ENCODE measurements around the gene BBOX1.

The BBOX1 gene

GRCh38 chr11:27052668-27053067 is 12.1 kb downstream of the BBOX1 start:
- no peak for TF ChIP-seq CEBPB (IDR thresholded peaks at IDR 0.05)
- no peak for TF ChIP-seq TAF1 (IDR thresholded peaks at IDR 0.05; ENCODE audit: low read depth)
- no peak for TF ChIP-seq NFIC (IDR thresholded peaks at IDR 0.05)
- no peak for TF ChIP-seq FOXM1 (IDR thresholded peaks at IDR 0.05; ENCODE audit: borderline replicate concordance, low read depth)
- TF ChIP-seq EP300 (IDR thresholded peaks at IDR 0.05; ENCODE audit: borderline replicate concordance): no peak
- no peak for TF ChIP-seq REST (IDR thresholded peaks at IDR 0.05; ENCODE audit: low read depth)
- no peak for TF ChIP-seq MAX (IDR thresholded peaks at IDR 0.05)
- TF ChIP-seq USF1 (IDR thresholded peaks at IDR 0.05): no peak
- no peak for TF ChIP-seq RAD21 (IDR thresholded peaks at IDR 0.05; ENCODE audit: low read depth)

- TF ChIP-seq MAX (IDR thresholded peaks at IDR 0.05): no peak
- no peak for TF ChIP-seq REST (IDR thresholded peaks at IDR 0.05; ENCODE audit: low read depth)
- no peak for TF ChIP-seq ZBTB7A (IDR thresholded peaks at IDR 0.05; ENCODE audit: low read depth)
- TF ChIP-seq USF1 (IDR thresholded peaks at IDR 0.05): no peak
- no peak for TF ChIP-seq EP300 (IDR thresholded peaks at IDR 0.05; ENCODE audit: borderline replicate concordance)
- no peak for TF ChIP-seq EGR1 (IDR thresholded peaks at IDR 0.05)
- no peak for TF ChIP-seq TCF12 (IDR thresholded peaks at IDR 0.05; ENCODE audit: low read depth)
- TF ChIP-seq FOXM1 (IDR thresholded peaks at IDR 0.05; ENCODE audit: borderline replicate concordance, low read depth): no peak
- TF ChIP-seq TEAD4 (IDR thresholded peaks at IDR 0.05): no peak
- TF ChIP-seq YY1 (IDR thresholded peaks at IDR 0.05; ENCODE audit: low read depth): no peak
- no peak for TF ChIP-seq CEBPB (IDR thresholded peaks at IDR 0.05)
- TF ChIP-seq NFIC (IDR thresholded peaks at IDR 0.05): no peak
- TF ChIP-seq CREB1 (IDR thresholded peaks at IDR 0.05; ENCODE audit: low read depth): no peak
- TF ChIP-seq TAF1 (IDR thresholded peaks at IDR 0.05; ENCODE audit: low read depth): no peak
- no peak for TF ChIP-seq RAD21 (IDR thresholded peaks at IDR 0.05; ENCODE audit: low read depth)
Measured at GRCh38 chr11:27055065-27055682, 14.6 kb downstream of the BBOX1 start.

- TF ChIP-seq USF1 (IDR thresholded peaks at IDR 0.05) (no peak), MAX (IDR thresholded peaks at IDR 0.05) (no peak)
Measured at GRCh38 chr11:27057091-27057780, 16.6 kb downstream of the BBOX1 start.

GRCh38 chr11:27058456-27058855 is 17.8 kb downstream of the BBOX1 start:
- TF ChIP-seq EGR1 (IDR thresholded peaks at IDR 0.05) (no peak), CREB1 (IDR thresholded peaks at IDR 0.05; ENCODE audit: low read depth) (no peak), TAF1 (IDR thresholded peaks at IDR 0.05; ENCODE audit: low read depth) (no peak), ZBTB7A (IDR thresholded peaks at IDR 0.05; ENCODE audit: low read depth) (no peak), YY1 (IDR thresholded peaks at IDR 0.05; ENCODE audit: low read depth) (no peak), USF1 (IDR thresholded peaks at IDR 0.05) (no peak), CEBPB (IDR thresholded peaks at IDR 0.05) (no peak), REST (IDR thresholded peaks at IDR 0.05; ENCODE audit: low read depth) (no peak), MAX (IDR thresholded peaks at IDR 0.05) (no peak), EP300 (IDR thresholded peaks at IDR 0.05; ENCODE audit: borderline replicate concordance) (no peak), FOXM1 (IDR thresholded peaks at IDR 0.05; ENCODE audit: borderline replicate concordance, low read depth) (no peak)

Data from Ishikawa (cell line).